Hematopoietic multipotent progenitor cell treated with erythropoietin and hydrocortisone succinate and interleukin-3 and kit ligand, for 4 days (in vitro differentiated cells): ENCODE data around the gene GPRASP1.
"Not testable (repeated sequence)": the region's sequence is repeated elsewhere in the genome, so short reads cannot be mapped to it uniquely, and the experiment has no call there.

ENCODE experiments used
- DNase-seq: peaks from one replicate; pipeline ENCODE4 v3.0.0-alpha.2; 2015

GPRASP1 gene

GRCh38 chrX:102651242-102652011 lies at the start of gene GPRASP1:
Gene GPRASP1 (plus strand): TSS chrX:102651483. CDS start chrX:102653914, 2,431 bp downstream.
- DNase-seq: peak; percentile 16

GRCh38 chrX:102604327-102604726 lies 47.0 kb upstream of the GPRASP1 start:
- DNase-seq: no peak

- DNase-seq: no peak
Observed at GRCh38 chrX:102606115-102606514, 45.2 kb upstream of the GPRASP1 start.

GRCh38 chrX:102610905-102611304 lies 40.4 kb upstream of the GPRASP1 start:
- DNase-seq: no peak

GRCh38 chrX:102624105-102624504 lies 27.2 kb upstream of the GPRASP1 start:
- no peak for DNase-seq

- DNase-seq: peak; percentile 40
Observed at GRCh38 chrX:102627640-102628039, 23.6 kb upstream of the GPRASP1 start.

GRCh38 chrX:102637561-102637960 lies 13.7 kb upstream of the GPRASP1 start:
- DNase-seq: no peak

- no peak for DNase-seq
Observed at GRCh38 chrX:102650903-102651241, 411 bp upstream of the GPRASP1 start.

GRCh38 chrX:102652031-102652688 lies 877 bp downstream of the GPRASP1 start:
- DNase-seq: peak; percentile 61

GRCh38 chrX:102654696-102655095 lies 3.4 kb downstream of the GPRASP1 start:
- no peak for DNase-seq

GRCh38 chrX:102658556-102658955 lies 7.3 kb downstream of the GPRASP1 start:
- DNase-seq: no peak

GRCh38 chrX:102659790-102660757 lies 8.8 kb downstream of the GPRASP1 start:
- DNase-seq: peak; percentile 86

- DNase-seq: not testable (repeated sequence)
Observed at GRCh38 chrX:102663820-102664219, 12.5 kb downstream of the GPRASP1 start.

- DNase-seq: not testable (repeated sequence)
Observed at GRCh38 chrX:102667034-102667433, 15.8 kb downstream of the GPRASP1 start.

GRCh38 chrX:102669526-102669925 lies 18.2 kb downstream of the GPRASP1 start:
- DNase-seq: no peak

- no peak for DNase-seq
Observed at GRCh38 chrX:102672856-102673255, 21.6 kb downstream of the GPRASP1 start.

- not testable (repeated sequence) for DNase-seq
Observed at GRCh38 chrX:102677479-102677878, 26.2 kb downstream of the GPRASP1 start.

GRCh38 chrX:102684772-102685520 lies 33.7 kb downstream of the GPRASP1 start:
- no peak for DNase-seq

- DNase-seq: no peak
Observed at GRCh38 chrX:102694749-102695148, 43.5 kb downstream of the GPRASP1 start.

- no peak for DNase-seq
Observed at GRCh38 chrX:102696306-102696705, 45.0 kb downstream of the GPRASP1 start.

GRCh38 chrX:102697494-102697893 lies 46.2 kb downstream of the GPRASP1 start:
- no peak for DNase-seq
